GM12875 (cell line): ENCODE data around the gene PDZD2.
"Not testable (repeated sequence)": the region's sequence is repeated elsewhere in the genome, so short reads cannot be mapped to it uniquely, and the experiment has no call there.

Experiments used
- H3K4me3 ChIP-seq: one replicate; pipeline ENCODE4 v1.5.1; 2011; ENCODE audit warnings: low read depth, low read length, control low read depth
- TF ChIP-seq, protein P1 (sequence below): IDR thresholded peaks from 2 replicates; pipeline ENCODE4 v1.5.1; 2011; ENCODE audit warnings: low read depth, mild to moderate bottlenecking, control low read depth, inconsistent platforms, low read length, moderate library complexity, borderline replicate concordance; ENCODE audit not compliant: insufficient read depth

PDZD2 gene

DNA sequence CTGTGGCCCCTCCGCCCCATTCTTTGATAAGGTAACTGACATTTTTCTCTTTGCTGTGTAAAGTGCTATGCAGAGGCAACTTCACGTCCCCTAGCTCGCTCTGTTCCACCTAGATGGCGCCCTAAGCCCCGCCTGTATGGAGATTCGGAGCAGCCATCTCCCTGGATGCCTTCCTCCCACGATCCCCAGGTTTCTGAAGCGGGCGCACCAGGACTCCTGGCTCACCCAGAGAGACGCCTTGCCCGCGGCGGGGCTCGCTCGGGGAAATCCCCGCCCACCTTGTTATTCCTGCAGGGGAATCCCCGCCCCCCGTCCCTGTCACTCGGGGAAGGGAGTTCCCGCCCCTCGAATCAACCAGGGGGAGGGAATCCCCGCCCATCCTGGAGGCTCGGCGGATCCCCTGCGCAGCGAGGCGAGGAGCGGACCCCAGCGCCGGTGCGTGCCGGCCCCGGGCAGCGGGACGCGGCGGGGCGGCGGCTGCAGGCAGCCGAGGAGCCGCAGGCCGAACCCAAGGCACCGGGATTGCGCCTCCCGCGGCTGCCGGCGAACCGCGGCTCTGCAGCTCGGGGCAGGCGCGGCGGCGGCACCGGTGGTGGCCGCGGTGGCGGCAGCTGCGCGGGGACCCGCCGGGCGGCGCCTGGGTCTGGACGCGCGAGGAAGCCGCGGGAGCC is at the start of gene PDZD2:
Gene PDZD2, plus strand, starts transcription at position 384 of the 671 bp plus-strand sequence.
- H3K4me3 ChIP-seq = peak within 1 kb of the TSS; percentile 57
- TF ChIP-seq, protein P1, sequence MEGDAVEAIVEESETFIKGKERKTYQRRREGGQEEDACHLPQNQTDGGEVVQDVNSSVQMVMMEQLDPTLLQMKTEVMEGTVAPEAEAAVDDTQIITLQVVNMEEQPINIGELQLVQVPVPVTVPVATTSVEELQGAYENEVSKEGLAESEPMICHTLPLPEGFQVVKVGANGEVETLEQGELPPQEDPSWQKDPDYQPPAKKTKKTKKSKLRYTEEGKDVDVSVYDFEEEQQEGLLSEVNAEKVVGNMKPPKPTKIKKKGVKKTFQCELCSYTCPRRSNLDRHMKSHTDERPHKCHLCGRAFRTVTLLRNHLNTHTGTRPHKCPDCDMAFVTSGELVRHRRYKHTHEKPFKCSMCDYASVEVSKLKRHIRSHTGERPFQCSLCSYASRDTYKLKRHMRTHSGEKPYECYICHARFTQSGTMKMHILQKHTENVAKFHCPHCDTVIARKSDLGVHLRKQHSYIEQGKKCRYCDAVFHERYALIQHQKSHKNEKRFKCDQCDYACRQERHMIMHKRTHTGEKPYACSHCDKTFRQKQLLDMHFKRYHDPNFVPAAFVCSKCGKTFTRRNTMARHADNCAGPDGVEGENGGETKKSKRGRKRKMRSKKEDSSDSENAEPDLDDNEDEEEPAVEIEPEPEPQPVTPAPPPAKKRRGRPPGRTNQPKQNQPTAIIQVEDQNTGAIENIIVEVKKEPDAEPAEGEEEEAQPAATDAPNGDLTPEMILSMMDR = peak; percentile 60

DNA sequence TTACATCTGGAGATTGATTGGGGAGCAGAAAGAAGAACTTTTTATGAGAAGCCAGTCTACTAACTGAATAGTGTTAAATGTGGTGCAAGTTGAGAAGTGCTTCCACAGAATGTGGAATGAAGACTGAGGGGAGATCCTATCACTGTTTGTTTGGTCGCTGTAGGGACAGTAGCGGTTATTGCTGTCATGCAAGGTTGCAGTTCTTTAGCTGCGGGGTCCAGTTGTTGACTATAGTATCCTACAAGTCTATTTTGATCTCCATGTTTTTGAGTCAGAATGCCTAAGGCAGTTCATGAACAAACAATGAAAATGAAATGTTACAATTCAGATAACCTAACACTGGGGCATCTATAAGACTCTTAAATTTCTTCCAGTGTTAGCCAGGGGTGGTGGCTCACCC is 45.3 kb upstream of the PDZD2 start:
- TF ChIP-seq, protein P1 = no peak
- H3K4me3 ChIP-seq = no peak overlapping the region

DNA sequence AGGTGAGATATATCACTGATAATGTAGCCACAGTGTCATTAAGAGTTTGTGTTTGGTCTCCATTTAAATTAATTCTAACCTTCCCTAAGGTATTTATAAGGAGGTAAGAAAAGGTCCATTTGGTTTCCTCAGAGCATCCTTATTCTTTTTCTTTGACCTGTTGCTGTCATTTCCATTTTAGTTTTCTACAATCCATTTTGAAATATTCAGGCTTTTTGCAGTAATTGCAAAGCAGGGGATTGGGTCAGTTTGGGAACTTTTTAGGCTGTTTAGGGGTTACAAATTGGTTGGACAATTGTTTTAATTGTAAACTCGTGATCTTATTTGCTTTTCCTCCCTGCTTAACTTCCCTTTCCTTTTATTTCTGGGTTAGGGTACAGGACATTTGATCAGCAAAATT is 42.6 kb upstream of the PDZD2 start:
- TF ChIP-seq, protein P1 = no peak
- no peak overlapping the region for H3K4me3 ChIP-seq

- TF ChIP-seq, protein P1 = no peak
Measured at GRCh38 chr5:31598640-31599611, 40.0 kb upstream of the PDZD2 start.

DNA sequence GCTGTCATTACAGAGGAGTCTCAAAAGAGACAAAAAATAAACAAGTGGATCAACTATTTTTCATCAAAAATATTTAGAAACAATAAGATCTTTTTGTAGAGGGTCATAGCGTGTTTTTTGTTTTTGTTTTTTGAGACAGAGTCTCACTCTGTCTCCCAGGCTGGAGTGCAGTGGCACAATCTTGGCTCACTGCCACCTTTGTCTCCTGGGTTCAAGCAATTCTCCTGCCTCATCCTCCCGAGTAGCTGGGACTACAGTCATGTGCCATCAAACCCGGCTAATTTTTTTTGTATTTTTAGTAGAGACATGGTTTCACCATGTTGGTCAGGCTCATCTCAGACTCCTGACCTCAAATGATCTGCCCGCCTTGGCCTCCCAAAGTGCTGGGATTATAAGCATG is 36.6 kb upstream of the PDZD2 start:
- not testable (repeated sequence) for H3K4me3 ChIP-seq

More at GRCh38 chr5:31598640-31599611, 40.0 kb upstream of the PDZD2 start:
- no peak overlapping the region for H3K4me3 ChIP-seq

DNA sequence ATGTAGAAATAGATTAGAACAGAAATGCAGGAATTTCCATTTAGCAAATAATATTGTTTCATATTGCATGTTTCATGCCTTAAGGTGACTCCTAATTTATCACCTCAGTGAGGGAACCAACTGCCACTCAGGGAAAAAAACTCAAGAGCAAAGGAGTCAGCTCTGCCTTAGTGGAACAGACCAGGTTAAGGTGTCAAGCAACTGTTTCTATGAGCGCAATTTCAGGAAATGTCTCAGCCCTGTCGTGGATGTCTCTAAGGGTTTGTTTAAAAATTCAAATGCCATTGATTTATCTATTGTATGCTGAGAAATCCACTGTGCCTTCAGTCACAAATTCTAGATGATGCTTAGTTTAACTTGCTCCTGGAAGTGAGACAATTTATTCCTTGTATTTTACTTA is 34.7 kb upstream of the PDZD2 start:
- no peak overlapping the region for H3K4me3 ChIP-seq

GRCh38 chr5:31604644-31605043 is 34.3 kb upstream of the PDZD2 start:
- H3K4me3 ChIP-seq = no peak overlapping the region
- TF ChIP-seq, protein P1 = no peak

More for the DNA sequence above, 34.7 kb upstream of the PDZD2 start:
- TF ChIP-seq, protein P1 = no peak
